Thyroid gland (tissue), 4 donors: ENCODE results near the gene CDKN2D.

ENCODE experiments used
- CTCF ChIP-seq, 6 experiments: fragments of 200-600 bp in 3 of 6; fragments of 450-650 bp in 3 of 6; sonication (generic) in 3 of 6; IDR thresholded peaks; one replicate each; pipeline ENCODE4 v1.5.1; 2016 to 2019; ENCODE audit warnings: antibody characterized with exemption in 6 of 6, mild to moderate bottlenecking in 2 of 6, inconsistent platforms in 1 of 6, moderate library complexity in 1 of 6
- POLR2A ChIP-seq, 2 donors: fragments of 450-650 bp; IDR thresholded peaks; one replicate each; pipeline ENCODE4 v1.6.1; 2017; ENCODE audit warnings: antibody characterized with exemption in 2 of 2, mild to moderate bottlenecking in 2 of 2, moderate library complexity in 1 of 2

- TF ChIP-seq POLR2A (IDR thresholded peaks at IDR 0.05): no peak
- no peak for TF ChIP-seq CTCF (IDR thresholded peaks at IDR 0.05)
These were observed 16.2 kb downstream of the CDKN2D start for GRCh38 chr19:10552510-10553053.
